Bronchial epithelial cell (primary cell): ENCODE results near the gene PROSER3. TPM values are rescaled to one million over a fixed set of nuclear protein-coding genes. Genes with fewer than 3 reads are reported as not detected.

Experiments
- DNase-seq: peaks from one replicate; pipeline ENCODE4 v3.0.0-alpha.2; 2010; ENCODE audit warnings: low read depth
- FAIRE-seq: peaks from 2 replicates; lab custom pipeline; 2011; peaks lifted over from hg19 to GRCh38; lab: Jason Lieb, UNC
- H3K27me3 ChIP-seq: 2 replicates; pipeline ENCODE4 v1.5.1; 2011; ENCODE audit warnings: low read length; ENCODE audit not compliant: control insufficient read depth, insufficient read depth
- H3K36me3 ChIP-seq: 2 replicates; pipeline ENCODE4 v1.5.1; 2011; ENCODE audit warnings: low read length; ENCODE audit not compliant: control insufficient read depth, insufficient read depth
- H3K4me3 ChIP-seq: 2 replicates; pipeline ENCODE4 v1.5.1; 2011; ENCODE audit warnings: mild to moderate bottlenecking, low read depth, low read length, control low read depth
- total RNA-seq: library from RNA; depleted of rRNA; stranded (reverse); fragments of >200 nt; gene quantifications from 2 replicates; pipeline ENCODE4 v1.2.1, GENCODE V29; 2014
- TF ChIP-seq, protein P1 (sequence below): IDR thresholded peaks from 2 replicates; pipeline ENCODE4 v1.5.1; 2011; ENCODE audit warnings: mild to moderate bottlenecking, moderate library complexity, low read length, control low read depth, inconsistent platforms; ENCODE audit not compliant: insufficient read depth, severe bottlenecking

PROSER3 gene
- total RNA-seq, 1 donor from 2014 or later = 1.3 TPM

DNA sequence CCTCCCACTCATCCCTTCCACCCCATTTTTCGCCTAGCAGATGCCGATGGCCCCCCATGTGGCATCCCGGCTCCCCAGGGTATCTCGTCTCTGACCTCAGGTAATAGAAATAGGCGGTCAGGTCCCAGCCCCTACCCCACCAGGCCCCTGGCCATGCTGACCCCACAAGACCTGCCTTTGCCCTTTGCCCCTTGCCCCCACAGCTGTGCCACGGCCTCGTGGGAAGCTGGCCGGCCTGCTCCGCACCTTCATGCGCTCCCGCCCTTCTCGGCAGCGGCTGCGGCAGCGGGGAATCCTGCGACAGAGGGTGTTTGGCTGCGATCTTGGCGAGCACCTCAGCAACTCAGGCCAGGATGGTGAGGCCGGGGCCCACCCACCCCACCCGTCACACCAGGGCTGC lies 22.7 kb downstream of the PROSER3 start:
- TF ChIP-seq, protein P1, sequence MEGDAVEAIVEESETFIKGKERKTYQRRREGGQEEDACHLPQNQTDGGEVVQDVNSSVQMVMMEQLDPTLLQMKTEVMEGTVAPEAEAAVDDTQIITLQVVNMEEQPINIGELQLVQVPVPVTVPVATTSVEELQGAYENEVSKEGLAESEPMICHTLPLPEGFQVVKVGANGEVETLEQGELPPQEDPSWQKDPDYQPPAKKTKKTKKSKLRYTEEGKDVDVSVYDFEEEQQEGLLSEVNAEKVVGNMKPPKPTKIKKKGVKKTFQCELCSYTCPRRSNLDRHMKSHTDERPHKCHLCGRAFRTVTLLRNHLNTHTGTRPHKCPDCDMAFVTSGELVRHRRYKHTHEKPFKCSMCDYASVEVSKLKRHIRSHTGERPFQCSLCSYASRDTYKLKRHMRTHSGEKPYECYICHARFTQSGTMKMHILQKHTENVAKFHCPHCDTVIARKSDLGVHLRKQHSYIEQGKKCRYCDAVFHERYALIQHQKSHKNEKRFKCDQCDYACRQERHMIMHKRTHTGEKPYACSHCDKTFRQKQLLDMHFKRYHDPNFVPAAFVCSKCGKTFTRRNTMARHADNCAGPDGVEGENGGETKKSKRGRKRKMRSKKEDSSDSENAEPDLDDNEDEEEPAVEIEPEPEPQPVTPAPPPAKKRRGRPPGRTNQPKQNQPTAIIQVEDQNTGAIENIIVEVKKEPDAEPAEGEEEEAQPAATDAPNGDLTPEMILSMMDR = no peak
- Histone ChIP-seq H3K36me3 (no peaks in the 10 kb centered on the region), H3K4me3 (no peak overlapping the region), H3K27me3 (no peaks in the 10 kb centered on the region)
- FAIRE-seq = no peak
- no peak for DNase-seq

DNA sequence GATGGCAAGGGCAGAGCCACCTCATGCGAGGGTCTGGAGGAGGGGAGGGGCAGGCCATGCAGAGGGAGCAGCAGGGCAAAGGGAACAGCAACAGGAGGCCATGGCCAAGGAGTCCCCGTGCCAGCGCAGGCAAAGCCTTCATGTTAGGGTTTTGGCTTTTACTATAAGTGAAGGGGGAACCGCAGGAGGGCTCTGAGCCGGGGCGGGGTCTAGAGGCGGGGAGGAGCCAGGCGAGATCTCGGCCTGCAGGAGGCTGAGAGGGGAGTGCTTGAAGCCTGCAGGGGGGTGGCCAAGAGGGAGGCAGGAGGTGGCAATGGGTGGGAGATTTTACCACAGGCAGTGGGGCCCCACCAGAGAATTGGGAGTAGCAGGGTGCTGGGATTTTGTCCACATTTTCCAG lies 23.7 kb downstream of the PROSER3 start:
- TF ChIP-seq, protein P1 = no peak
- Histone ChIP-seq H3K36me3 (no peaks in the 10 kb centered on the region), H3K27me3 (no peaks in the 10 kb centered on the region), H3K4me3 (no peak overlapping the region)
- DNase-seq (no peak), FAIRE-seq (no peak)

- no peaks in the 10 kb centered on the region for H3K27me3 ChIP-seq
- TF ChIP-seq, protein P1 = no peak
- H3K36me3 ChIP-seq = no peaks in the 10 kb centered on the region
- H3K4me3 ChIP-seq = no peak overlapping the region
- FAIRE-seq (no peak), DNase-seq (no peak)
Measured at GRCh38 chr19:35782589-35782988, 24.6 kb downstream of the PROSER3 start.

GRCh38 chr19:35783469-35784434 lies 25.8 kb downstream of the PROSER3 start:
- TF ChIP-seq, protein P1 = no peak
- Histone ChIP-seq H3K36me3 (no peaks in the 10 kb centered on the region), H3K27me3 (no peaks in the 10 kb centered on the region), H3K4me3 (no peak overlapping the region)
- no peak for FAIRE-seq
- no peak for DNase-seq

- no peak overlapping the region for H3K4me3 ChIP-seq
- no peaks in the 10 kb centered on the region for H3K27me3 ChIP-seq
- TF ChIP-seq, protein P1 = no peak
- H3K36me3 ChIP-seq = no peaks in the 10 kb centered on the region
- FAIRE-seq (no peak), DNase-seq (no peak)
Measured at GRCh38 chr19:35784503-35785338, 26.7 kb downstream of the PROSER3 start.
